HepG2 (cell line): ENCODE data around the gene THADA. TPM values are rescaled to one million over a fixed set of nuclear protein-coding genes. Genes with fewer than 3 reads are reported as not detected.

Experiments used
- ATAC-seq: fragments of 200-7000 bp; cut with Tn5 transposase; 3 replicates; pipeline ENCODE4 v1.9.1; 2020; ENCODE audit warnings: mild to moderate bottlenecking, moderate library complexity
- BruUV-seq: library from RNA; stranded (reverse); fragments of 400-500 nt; replicated peaks from 2 replicates; lab custom pipeline; 2021; lab: Mats Ljungman, UMichigan
- CTCF ChIA-PET: fragments of 300-600 bp; formaldehyde crosslinking; extraction: SDS; loops from one replicate; lab custom pipeline; 2021; ENCODE audit warnings: low total read pairs, inconsistent platforms, low intra/inter-chr PET ratio; lab: Yijun Ruan, JAX
- POLR2A ChIA-PET: fragments of 350-600 bp; sonication (Branson Sonifier 250); formaldehyde crosslinking; loops from one replicate; lab custom pipeline; 2020; ENCODE audit warnings: antibody characterized with exemption, inconsistent platforms; lab: Yijun Ruan, JAX
- DNase-seq: peaks from one replicate; pipeline ENCODE4 v3.0.0-alpha.2; 2015; ENCODE audit warnings: low spot score
- FAIRE-seq: peaks from 3 replicates; lab custom pipeline; 2011; peaks lifted over from hg19 to GRCh38; lab: Jason Lieb, UNC
- H2AFZ ChIP-seq: one replicate; pipeline ENCODE4 v1.6.1; 2011; ENCODE audit warnings: low read length, inconsistent platforms
- H3K27ac ChIP-seq: fragments of 300-600 bp; 3 replicates; pipeline ENCODE4 v1.8.0; 2011; ENCODE audit warnings: mixed run types, mild to moderate bottlenecking, mixed read lengths, low read length, inconsistent platforms; ENCODE audit not compliant: insufficient read depth; ENCODE audit errors: extremely low read length
- H3K27me3 ChIP-seq, 2 experiments: fragments of 200-600 bp in 1 of 2; 2 replicates in 1 of 2; 3 replicates in 1 of 2; pipeline versions ENCODE4 v1.6.0 to v1.8.0; 2011; ENCODE audit warnings: low read length in 2 of 2, mild to moderate bottlenecking in 2 of 2, moderate library complexity in 2 of 2, inconsistent platforms in 1 of 2; ENCODE audit not compliant: insufficient read depth in 2 of 2, control insufficient read depth in 1 of 2
- H3K36me3 ChIP-seq, 2 experiments: fragments of 200-600 bp in 1 of 2; replicated peaks in 1 of 2; 2 replicates in 1 of 2; 3 replicates in 1 of 2; pipeline versions ENCODE4 v1.5.1 to v1.8.0; 2011; ENCODE audit warnings: low read length in 2 of 2, inconsistent platforms in 1 of 2; ENCODE audit not compliant: insufficient read depth in 2 of 2, control insufficient read depth in 1 of 2
- H3K4me1 ChIP-seq: 2 replicates; pipeline ENCODE4 v1.5.1; 2012; ENCODE audit warnings: low read length, inconsistent platforms; ENCODE audit not compliant: insufficient read depth
- H3K4me2 ChIP-seq: 2 replicates; pipeline ENCODE4 v1.6.0; 2011; ENCODE audit warnings: low read depth, low read length, inconsistent platforms
- H3K4me3 ChIP-seq, 3 experiments: fragments of 200-600 bp in 1 of 3; sonication (generic), shearing (Covaris generic) in 1 of 3; replicated peaks in 1 of 3; 2 replicates each; pipeline ENCODE4 v1.5.1; 2011 to 2016; ENCODE audit warnings: low read length in 3 of 3, inconsistent platforms in 2 of 3, low read depth in 2 of 3, mild to moderate bottlenecking in 2 of 3, control low read depth in 1 of 3, mixed read lengths in 1 of 3; ENCODE audit not compliant: insufficient read depth in 1 of 3
- H3K79me2 ChIP-seq: one replicate; pipeline ENCODE4 v1.6.1; 2011; ENCODE audit warnings: low read length, inconsistent platforms; ENCODE audit not compliant: insufficient read depth
- H3K9ac ChIP-seq: 2 replicates; pipeline ENCODE4 v1.6.0; 2011; ENCODE audit warnings: mild to moderate bottlenecking, low read depth, low read length, inconsistent platforms; ENCODE audit not compliant: insufficient read depth
- H3K9me3 ChIP-seq: 2 replicates; pipeline ENCODE4 v1.5.1; 2012; ENCODE audit warnings: mild to moderate bottlenecking, low read length
- H4K20me1 ChIP-seq: 2 replicates; pipeline ENCODE4 v1.6.0; 2011; ENCODE audit warnings: inconsistent platforms, mild to moderate bottlenecking, low read length, moderate library complexity; ENCODE audit not compliant: insufficient read depth
- HOMEZ ChIP-seq: IDR thresholded peaks from 2 replicates; pipeline ENCODE4 v1.6.1; 2016; ENCODE audit warnings: low read depth
- MAFF ChIP-seq: IDR thresholded peaks from 2 replicates; pipeline ENCODE4 v1.6.1; 2011; ENCODE audit warnings: low read depth, low read length, improper control_type of control experiment
- MED8 ChIP-seq: sonication (generic); formaldehyde crosslinking; IDR thresholded peaks from 2 replicates; pipeline ENCODE4 v1.8.1; 2023; ENCODE audit warnings: mild to moderate bottlenecking, missing genetic modification reagents; ENCODE audit not compliant: insufficient replicate concordance
- ZEB1 ChIP-seq: IDR thresholded peaks from 2 replicates; pipeline ENCODE4 v1.6.1; 2012; ENCODE audit warnings: mild to moderate bottlenecking, low read depth, inconsistent platforms; ENCODE audit not compliant: insufficient replicate concordance
- ZNF318 ChIP-seq: sonication (generic); formaldehyde crosslinking; IDR thresholded peaks from 2 replicates; pipeline ENCODE4 v1.4.0; 2020; ENCODE audit warnings: mild to moderate bottlenecking, missing genetic modification reagents
- ZNF547 ChIP-seq: sonication (generic); formaldehyde crosslinking; IDR thresholded peaks from 2 replicates; pipeline ENCODE4 v1.5.1; 2020; ENCODE audit warnings: mild to moderate bottlenecking, missing genetic modification reagents
- WGBS: methylation state at CpG from one replicate; pipeline ENCODE4 v1.1.6; 2017; ENCODE audit warnings: low lambda C conversion rate; 5-methylcytosine and 5-hydroxymethylcytosine counted together
- in situ Hi-C: cut with HindIII; loops from 2 replicates; pipeline ENCODE4 v1.10.0; 2017; ENCODE audit warnings: low pct_unique_long_range_greater_than_20kb; ENCODE audit not compliant: extremely low pct_ligation_motif_present
- intact Hi-C: fragments of 100-400 bp; cut with micrococcal nuclease; formaldehyde crosslinking; loops from one replicate; pipeline ENCODE4 v1.10.0; 2022; ENCODE audit not compliant: unreplicated experiment
- polyA plus RNA-seq, 8 experiments: library from polyadenylated mRNA; depleted of rRNA in 3 of 8; stranded (reverse) in 7 of 8; unstranded in 1 of 8; fragments of >200 nt; fragmentation: Illumina TruSeq in 4 of 8; extraction: Trizol in 4 of 8; gene quantifications; 2 replicates each; pipeline versions ENCODE4 v1.2.1 to v1.2.3, GENCODE V29; 2011 to 2016; ENCODE audit warnings: low read depth in 4 of 8, missing spikeins in 1 of 8, mixed read lengths in 1 of 8; ENCODE audit not compliant: insufficient read depth in 1 of 8
- total RNA-seq, 5 experiments: library from RNA; depleted of rRNA; stranded (reverse); fragments of >200 nt; fragmentation: Illumina TruSeq; extraction: Trizol; gene quantifications; 2 replicates each; pipeline ENCODE4 v1.2.3, GENCODE V29; 2016; ENCODE audit warnings: low read depth in 1 of 5

The THADA gene
- total and polyA plus RNA-seq, 2 of the 13 experiments (the other 11 are each of a cell fraction or from before 2014, with no cell fraction given), result 12.7 to 21.7 TPM

DNA sequence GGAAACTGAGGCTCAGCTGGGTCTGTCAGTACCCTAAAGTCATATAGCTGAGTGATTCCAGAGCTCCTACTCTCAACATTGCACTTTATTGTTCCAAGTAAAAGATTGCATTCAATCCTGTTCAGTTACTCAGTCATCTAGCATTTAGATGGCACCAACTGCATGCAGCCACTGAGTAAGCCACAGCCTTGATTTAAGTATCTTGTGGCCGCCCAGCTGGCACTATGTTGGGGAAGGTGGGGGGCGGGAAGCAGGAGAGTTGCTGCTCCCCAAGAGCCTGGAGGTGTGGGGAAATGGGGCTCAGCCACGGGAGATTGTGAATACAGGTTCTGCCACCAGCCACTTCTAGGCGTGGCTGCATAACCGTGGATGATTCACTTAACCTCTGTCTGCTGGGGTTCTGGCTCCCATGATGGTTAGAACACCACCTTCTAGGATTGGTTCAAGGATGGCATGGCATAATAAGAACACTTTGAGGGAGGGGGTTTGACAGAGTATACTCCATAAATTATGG lies 386.6 kb downstream of the THADA start:
- H3K4me2 ChIP-seq, result no peak overlapping the region
- no peak overlapping the region for H3K4me3 ChIP-seq
- peaks cover 58% of the 10 kb centered on the region for H3K4me1 ChIP-seq
- 98% methylated on average over 5 of the region's 5 CpGs for WGBS
- H3K9ac ChIP-seq, result no peak overlapping the region
- ChIA-PET CTCF (no interaction called here), POLR2A (interaction anchor here (1.0 to 9.9 kb wide), 4 partner anchors 11 to 45 kb away, joined by 3 to 83 read pairs (median 5); partner anchors contain the start of gene ZFP36L2)
- H3K27me3 ChIP-seq, result no peaks in the 10 kb centered on the region
- H3K9me3 ChIP-seq, result no peaks in the 10 kb centered on the region
- DNase-seq (no peak), FAIRE-seq (no peak), ATAC-seq (no peak)
- no peaks in the 10 kb centered on the region for H4K20me1 ChIP-seq
- H3K36me3 ChIP-seq, result no peaks in the 10 kb centered on the region
- intact Hi-C loops (no loop called here), in situ Hi-C loops (no loop called here)
- BruUV-seq, result no TSS peak
- TF ChIP-seq HOMEZ (CRISPR knock-in tag), result no peak
- TF ChIP-seq ZNF318 (CRISPR knock-in tag), result no peak
- no peak for TF ChIP-seq MED8 (CRISPR knock-in tag)
- TF ChIP-seq ZEB1, result no peak
- TF ChIP-seq MAFF, result no peak
- TF ChIP-seq ZNF547 (CRISPR knock-in tag), result no peak
- no peak overlapping the region for H3K27ac ChIP-seq
- H2AFZ ChIP-seq, result no peak overlapping the region
- H3K79me2 ChIP-seq, result no peaks in the 10 kb centered on the region
